WTC11 (cell line): ENCODE data around the gene DGKH. TPM values are rescaled to one million over a fixed set of nuclear protein-coding genes. Genes with fewer than 3 reads are reported as not detected.

ENCODE experiments used
- ATAC-seq: fragments of 200-7000 bp; cut with Tn5 transposase; 2 replicates; pipeline ENCODE4 v1.10.0; 2021; ENCODE audit warnings: mild to moderate bottlenecking, moderate library complexity
- CTCF ChIA-PET: fragments of 300-600 bp; sonication (Branson Sonifier 250); formaldehyde crosslinking; loops from one replicate; lab custom pipeline; 2021; ENCODE audit warnings: antibody characterized with exemption; lab: Charles Lee
- POLR2A ChIA-PET: fragments of 350-600 bp; sonication (Branson Sonifier 250); formaldehyde crosslinking; loops from one replicate; lab custom pipeline; 2021; ENCODE audit warnings: antibody characterized with exemption; lab: Charles Lee
- DNase-seq: peaks from one replicate; pipeline ENCODE4 v3.0.0; 2021; ENCODE audit warnings: low spot score
- H3K27ac Mint-ChIP-seq: 2 replicates; pipeline ENCODE4 v1.8.0; 2021; ENCODE audit warnings: mixed read lengths
- H3K27me3 Mint-ChIP-seq: 2 replicates; pipeline ENCODE4 v1.8.0; 2021; ENCODE audit warnings: low read depth, mild to moderate bottlenecking, moderate library complexity, mixed read lengths
- H3K36me3 Mint-ChIP-seq: 2 replicates; pipeline ENCODE4 v1.8.0; 2021; ENCODE audit warnings: mixed read lengths
- H3K4me1 Mint-ChIP-seq: 2 replicates; pipeline ENCODE4 v1.8.0; 2022; ENCODE audit warnings: mixed read lengths
- H3K4me3 Mint-ChIP-seq: 2 replicates; pipeline ENCODE4 v1.8.0; 2021; ENCODE audit warnings: mild to moderate bottlenecking, moderate library complexity, mixed read lengths
- H3K9me3 Mint-ChIP-seq: 2 replicates; pipeline ENCODE4 v1.8.0; 2021; ENCODE audit warnings: mixed read lengths
- ETV6 ChIP-seq: sonication (generic); formaldehyde crosslinking; IDR thresholded peaks from 2 replicates; pipeline ENCODE4 v1.8.1; 2022; ENCODE audit warnings: mild to moderate bottlenecking, missing genetic modification reagents
- JUN ChIP-seq: sonication (generic); formaldehyde crosslinking; IDR thresholded peaks from 2 replicates; pipeline ENCODE4 v1.8.0; 2023; ENCODE audit warnings: mild to moderate bottlenecking, missing genetic modification reagents
- MYBL2 ChIP-seq: sonication (generic); formaldehyde crosslinking; IDR thresholded peaks from 2 replicates; pipeline ENCODE4 v1.8.1; 2023; ENCODE audit warnings: mild to moderate bottlenecking, moderate library complexity, missing genetic modification reagents
- ZNF396 ChIP-seq: fragments of 250-450 bp; sonication (Bioruptor Pico); IDR thresholded peaks from 2 replicates; pipeline ENCODE4 v1.8.0; 2021; ENCODE audit warnings: mild to moderate bottlenecking, moderate library complexity, borderline replicate concordance
- ZNF532 ChIP-seq: fragments of 250-450 bp; sonication (Bioruptor Pico); IDR thresholded peaks from 2 replicates; pipeline ENCODE4 v1.9.0; 2021; ENCODE audit warnings: mild to moderate bottlenecking, borderline replicate concordance
- total RNA-seq: library from RNA; stranded (reverse); gene quantifications from 3 replicates; pipeline ENCODE4 v1.2.3, GENCODE V29; 2021
- TF ChIP-seq, protein P1 (sequence below): sonication (generic); formaldehyde crosslinking; IDR thresholded peaks from 2 replicates; pipeline ENCODE4 v1.8.0; 2022; ENCODE audit warnings: mild to moderate bottlenecking, missing genetic modification reagents
- TF ChIP-seq, protein P2 (sequence below): sonication (generic); formaldehyde crosslinking; IDR thresholded peaks from 2 replicates; pipeline ENCODE4 v1.8.1; 2023; ENCODE audit warnings: mild to moderate bottlenecking, missing genetic modification reagents
- TF ChIP-seq, protein P3 (sequence below): fragments of 250-450 bp; sonication (Bioruptor Pico); conservative IDR thresholded peaks from 2 replicates; pipeline ENCODE4 v1.9.0; 2021; ENCODE audit warnings: mild to moderate bottlenecking
- TF ChIP-seq, protein P4 (sequence below): sonication (generic); formaldehyde crosslinking; conservative IDR thresholded peaks from 2 replicates; pipeline ENCODE4 v1.8.1; 2023; ENCODE audit warnings: mild to moderate bottlenecking, low read depth, missing genetic modification reagents, moderate library complexity

The DGKH gene
- total RNA-seq, 1 experiment from 2014 or later: 7.6 TPM

DNA sequence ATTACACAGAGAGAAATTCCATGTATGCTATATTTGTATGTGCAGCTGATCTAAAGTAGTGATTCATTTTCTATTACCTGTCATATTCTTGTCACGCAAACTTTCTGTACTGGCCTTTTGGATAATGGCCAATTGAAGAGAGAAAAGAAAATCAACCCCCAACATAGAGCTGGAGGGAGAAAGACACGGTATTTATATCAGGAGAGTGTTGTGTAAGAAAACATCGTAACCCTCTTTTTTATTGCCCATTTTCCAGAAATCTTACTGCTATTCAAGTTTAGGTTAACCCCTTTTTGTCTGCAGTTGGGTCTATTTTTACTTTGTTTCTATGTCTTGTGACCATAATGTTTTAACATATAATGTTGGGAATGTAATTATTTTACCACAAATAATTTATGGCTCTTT lies 27.9 kb downstream of the DGKH start:
- CTCF ChIA-PET: no interaction called here
- peaks cover 3% of the 10 kb centered on the region for H3K4me1 Mint-ChIP-seq

More for the DNA sequence above, 27.9 kb downstream of the DGKH start:
- no peak for ATAC-seq
- no peak overlapping the region for H3K27ac Mint-ChIP-seq
- H3K9me3 Mint-ChIP-seq: peaks cover 7% of the 10 kb centered on the region; the same call in 1 of the 2 replicates
- POLR2A ChIA-PET: no interaction called here
- H3K36me3 Mint-ChIP-seq: peaks cover 3% of the 10 kb centered on the region; the same call in 1 of the 2 replicates
- no peak overlapping the region for H3K4me3 Mint-ChIP-seq
- TF ChIP-seq, protein P1, sequence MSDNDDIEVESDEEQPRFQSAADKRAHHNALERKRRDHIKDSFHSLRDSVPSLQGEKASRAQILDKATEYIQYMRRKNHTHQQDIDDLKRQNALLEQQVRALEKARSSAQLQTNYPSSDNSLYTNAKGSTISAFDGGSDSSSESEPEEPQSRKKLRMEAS (CRISPR knock-in tag): no peak
- TF ChIP-seq, protein P2, sequence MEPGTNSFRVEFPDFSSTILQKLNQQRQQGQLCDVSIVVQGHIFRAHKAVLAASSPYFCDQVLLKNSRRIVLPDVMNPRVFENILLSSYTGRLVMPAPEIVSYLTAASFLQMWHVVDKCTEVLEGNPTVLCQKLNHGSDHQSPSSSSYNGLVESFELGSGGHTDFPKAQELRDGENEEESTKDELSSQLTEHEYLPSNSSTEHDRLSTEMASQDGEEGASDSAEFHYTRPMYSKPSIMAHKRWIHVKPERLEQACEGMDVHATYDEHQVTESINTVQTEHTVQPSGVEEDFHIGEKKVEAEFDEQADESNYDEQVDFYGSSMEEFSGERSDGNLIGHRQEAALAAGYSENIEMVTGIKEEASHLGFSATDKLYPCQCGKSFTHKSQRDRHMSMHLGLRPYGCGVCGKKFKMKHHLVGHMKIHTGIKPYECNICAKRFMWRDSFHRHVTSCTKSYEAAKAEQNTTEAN (CRISPR knock-in tag): no peak
- TF ChIP-seq ZNF532: no peak
- TF ChIP-seq, protein P3, sequence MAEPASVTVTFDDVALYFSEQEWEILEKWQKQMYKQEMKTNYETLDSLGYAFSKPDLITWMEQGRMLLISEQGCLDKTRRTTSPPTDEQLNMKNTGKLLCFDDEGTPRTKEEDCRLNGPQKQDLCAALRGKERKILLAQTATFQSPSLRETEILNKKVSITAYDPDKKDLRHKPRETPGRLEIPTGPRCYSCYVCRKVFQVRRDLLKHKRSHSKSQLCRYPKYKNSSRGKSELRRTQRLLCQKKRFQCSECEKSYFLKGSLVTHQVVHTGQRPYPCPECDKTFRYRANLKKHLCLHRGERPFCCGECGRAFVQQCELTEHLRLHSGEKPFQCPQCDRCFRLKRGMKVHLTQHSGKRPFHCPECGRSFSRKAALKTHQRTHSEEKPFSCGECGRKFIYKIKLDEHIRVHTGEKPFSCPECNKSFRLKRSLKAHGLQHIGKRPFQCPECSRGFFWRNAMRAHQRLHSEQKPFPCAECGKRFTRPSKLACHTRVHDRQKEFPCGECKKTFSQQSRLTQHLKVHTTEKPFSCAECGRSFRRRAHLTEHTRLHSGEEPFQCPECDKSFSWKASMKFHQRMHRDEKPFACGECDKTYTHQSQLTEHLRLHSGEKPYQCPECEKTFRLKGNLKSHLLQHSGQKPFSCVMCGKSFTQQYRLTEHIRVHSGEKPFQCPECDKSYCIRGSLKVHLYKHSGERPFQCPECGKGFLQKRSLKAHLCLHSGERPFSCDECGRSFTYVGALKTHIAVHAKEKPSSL: no peak
- no peak for TF ChIP-seq ZNF396 (CRISPR knock-in tag)
- no peak for TF ChIP-seq MYBL2 (CRISPR knock-in tag)
- TF ChIP-seq ETV6: no peak
- TF ChIP-seq, protein P4, sequence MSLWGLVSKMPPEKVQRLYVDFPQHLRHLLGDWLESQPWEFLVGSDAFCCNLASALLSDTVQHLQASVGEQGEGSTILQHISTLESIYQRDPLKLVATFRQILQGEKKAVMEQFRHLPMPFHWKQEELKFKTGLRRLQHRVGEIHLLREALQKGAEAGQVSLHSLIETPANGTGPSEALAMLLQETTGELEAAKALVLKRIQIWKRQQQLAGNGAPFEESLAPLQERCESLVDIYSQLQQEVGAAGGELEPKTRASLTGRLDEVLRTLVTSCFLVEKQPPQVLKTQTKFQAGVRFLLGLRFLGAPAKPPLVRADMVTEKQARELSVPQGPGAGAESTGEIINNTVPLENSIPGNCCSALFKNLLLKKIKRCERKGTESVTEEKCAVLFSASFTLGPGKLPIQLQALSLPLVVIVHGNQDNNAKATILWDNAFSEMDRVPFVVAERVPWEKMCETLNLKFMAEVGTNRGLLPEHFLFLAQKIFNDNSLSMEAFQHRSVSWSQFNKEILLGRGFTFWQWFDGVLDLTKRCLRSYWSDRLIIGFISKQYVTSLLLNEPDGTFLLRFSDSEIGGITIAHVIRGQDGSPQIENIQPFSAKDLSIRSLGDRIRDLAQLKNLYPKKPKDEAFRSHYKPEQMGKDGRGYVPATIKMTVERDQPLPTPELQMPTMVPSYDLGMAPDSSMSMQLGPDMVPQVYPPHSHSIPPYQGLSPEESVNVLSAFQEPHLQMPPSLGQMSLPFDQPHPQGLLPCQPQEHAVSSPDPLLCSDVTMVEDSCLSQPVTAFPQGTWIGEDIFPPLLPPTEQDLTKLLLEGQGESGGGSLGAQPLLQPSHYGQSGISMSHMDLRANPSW (CRISPR knock-in tag): no peak
- TF ChIP-seq JUN (CRISPR knock-in tag): no peak
- no peak for DNase-seq
- no peaks in the 10 kb centered on the region for H3K27me3 Mint-ChIP-seq
